HG03571 (cell line): ENCODE data around the gene HELB.

Experiments used
- ATAC-seq: cut with Tn5 transposase; IDR thresholded peaks from one replicate; pipeline ENCODE4 v1.9.1; 2021; ENCODE audit not compliant: unreplicated experiment

HELB gene

GRCh38 chr12:66302827-66303169 is 505 bp downstream of the HELB start:
- ATAC-seq = no peak

GRCh38 chr12:66303316-66303804 is 1.1 kb downstream of the HELB start:
- peak; percentile 50 for ATAC-seq

GRCh38 chr12:66304296-66304900 is 2.1 kb downstream of the HELB start:
- ATAC-seq = no peak

- no peak for ATAC-seq
Observed at GRCh38 chr12:66309606-66310005, 7.3 kb downstream of the HELB start.

- ATAC-seq = no peak
Observed at GRCh38 chr12:66312189-66312588, 9.9 kb downstream of the HELB start.

- no peak for ATAC-seq
Observed at GRCh38 chr12:66314278-66314677, 12.0 kb downstream of the HELB start.

GRCh38 chr12:66319266-66319954 is 17.1 kb downstream of the HELB start:
- no peak for ATAC-seq

GRCh38 chr12:66320996-66321395 is 18.7 kb downstream of the HELB start:
- ATAC-seq = no peak

GRCh38 chr12:66321435-66321834 is 19.1 kb downstream of the HELB start:
- no peak for ATAC-seq

- ATAC-seq = no peak
Observed at GRCh38 chr12:66323017-66323416, 20.7 kb downstream of the HELB start.

GRCh38 chr12:66329941-66330340 is 27.6 kb downstream of the HELB start:
- no peak for ATAC-seq

- ATAC-seq = no peak
Observed at GRCh38 chr12:66331016-66331415, 28.7 kb downstream of the HELB start.

GRCh38 chr12:66331814-66332213 is 29.5 kb downstream of the HELB start:
- ATAC-seq = no peak

GRCh38 chr12:66335746-66336145 is 33.5 kb downstream of the HELB start:
- no peak for ATAC-seq

- ATAC-seq = no peak
Observed at GRCh38 chr12:66337381-66338010, 35.2 kb downstream of the HELB start.

GRCh38 chr12:66340131-66340530 is 37.8 kb downstream of the HELB start:
- ATAC-seq = no peak

GRCh38 chr12:66341126-66341525 is 38.8 kb downstream of the HELB start:
- ATAC-seq = no peak

GRCh38 chr12:66345212-66345611 is 42.9 kb downstream of the HELB start:
- no peak for ATAC-seq

GRCh38 chr12:66345956-66346355 is 43.7 kb downstream of the HELB start:
- no peak for ATAC-seq

GRCh38 chr12:66351301-66351700 is 49.0 kb downstream of the HELB start:
- ATAC-seq = no peak

- ATAC-seq = no peak
Observed at GRCh38 chr12:66352197-66352596, 49.9 kb downstream of the HELB start.

GRCh38 chr12:66352899-66353298 is 50.6 kb downstream of the HELB start:
- no peak for ATAC-seq
